Body of pancreas (tissue), 4 donors: ENCODE measurements around the gene MYH7.

Experiments used
- POLR2A ChIP-seq, 3 donors: fragments of 450-650 bp; IDR thresholded peaks; one replicate each; pipeline ENCODE4 v1.6.1; 2016; ENCODE audit warnings: antibody characterized with exemption in 3 of 3, mild to moderate bottlenecking in 2 of 3
- TF ChIP-seq, protein P1 (sequence below), 7 experiments: fragments of 450-650 bp in 4 of 7; fragments of 200-600 bp in 3 of 7; sonication (generic) in 3 of 7; IDR thresholded peaks; one replicate each; pipeline ENCODE4 v1.5.1; 2016 to 2019; ENCODE audit warnings: antibody characterized with exemption in 7 of 7

DNA sequence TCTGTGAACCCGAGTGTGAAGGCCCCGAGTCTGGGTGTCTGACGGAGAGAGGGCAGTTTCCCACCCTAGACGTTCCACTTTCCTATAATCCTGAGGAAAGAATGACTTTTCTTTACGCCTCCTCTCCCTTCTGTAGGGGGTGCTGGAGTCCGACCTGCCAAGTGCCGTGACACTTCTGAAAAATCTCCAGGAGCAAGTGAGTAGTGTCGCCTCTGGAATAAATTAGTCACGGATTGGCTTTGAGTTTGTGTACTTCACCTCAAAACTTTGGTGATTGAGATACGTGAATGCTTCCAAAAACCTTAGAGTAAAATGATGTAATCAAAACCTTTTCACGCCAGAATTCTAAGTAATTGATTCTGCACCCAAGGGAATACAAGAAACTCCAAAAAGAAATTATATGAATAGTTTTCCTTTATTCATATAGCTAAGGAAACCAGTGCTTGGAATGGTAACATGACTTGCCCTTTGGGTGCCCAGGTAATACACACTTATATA is 34.5 kb upstream of the MYH7 start:
- TF ChIP-seq, protein P1, sequence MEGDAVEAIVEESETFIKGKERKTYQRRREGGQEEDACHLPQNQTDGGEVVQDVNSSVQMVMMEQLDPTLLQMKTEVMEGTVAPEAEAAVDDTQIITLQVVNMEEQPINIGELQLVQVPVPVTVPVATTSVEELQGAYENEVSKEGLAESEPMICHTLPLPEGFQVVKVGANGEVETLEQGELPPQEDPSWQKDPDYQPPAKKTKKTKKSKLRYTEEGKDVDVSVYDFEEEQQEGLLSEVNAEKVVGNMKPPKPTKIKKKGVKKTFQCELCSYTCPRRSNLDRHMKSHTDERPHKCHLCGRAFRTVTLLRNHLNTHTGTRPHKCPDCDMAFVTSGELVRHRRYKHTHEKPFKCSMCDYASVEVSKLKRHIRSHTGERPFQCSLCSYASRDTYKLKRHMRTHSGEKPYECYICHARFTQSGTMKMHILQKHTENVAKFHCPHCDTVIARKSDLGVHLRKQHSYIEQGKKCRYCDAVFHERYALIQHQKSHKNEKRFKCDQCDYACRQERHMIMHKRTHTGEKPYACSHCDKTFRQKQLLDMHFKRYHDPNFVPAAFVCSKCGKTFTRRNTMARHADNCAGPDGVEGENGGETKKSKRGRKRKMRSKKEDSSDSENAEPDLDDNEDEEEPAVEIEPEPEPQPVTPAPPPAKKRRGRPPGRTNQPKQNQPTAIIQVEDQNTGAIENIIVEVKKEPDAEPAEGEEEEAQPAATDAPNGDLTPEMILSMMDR (IDR thresholded peaks at IDR 0.05) = no peak
- TF ChIP-seq POLR2A (IDR thresholded peaks at IDR 0.05) = no peak
